ENCODE results near the gene IL15RA.

The IL15RA gene, protein sequence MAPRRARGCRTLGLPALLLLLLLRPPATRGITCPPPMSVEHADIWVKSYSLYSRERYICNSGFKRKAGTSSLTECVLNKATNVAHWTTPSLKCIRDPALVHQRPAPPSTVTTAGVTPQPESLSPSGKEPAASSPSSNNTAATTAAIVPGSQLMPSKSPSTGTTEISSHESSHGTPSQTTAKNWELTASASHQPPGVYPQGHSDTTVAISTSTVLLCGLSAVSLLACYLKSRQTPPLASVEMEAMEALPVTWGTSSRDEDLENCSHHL

DNA sequence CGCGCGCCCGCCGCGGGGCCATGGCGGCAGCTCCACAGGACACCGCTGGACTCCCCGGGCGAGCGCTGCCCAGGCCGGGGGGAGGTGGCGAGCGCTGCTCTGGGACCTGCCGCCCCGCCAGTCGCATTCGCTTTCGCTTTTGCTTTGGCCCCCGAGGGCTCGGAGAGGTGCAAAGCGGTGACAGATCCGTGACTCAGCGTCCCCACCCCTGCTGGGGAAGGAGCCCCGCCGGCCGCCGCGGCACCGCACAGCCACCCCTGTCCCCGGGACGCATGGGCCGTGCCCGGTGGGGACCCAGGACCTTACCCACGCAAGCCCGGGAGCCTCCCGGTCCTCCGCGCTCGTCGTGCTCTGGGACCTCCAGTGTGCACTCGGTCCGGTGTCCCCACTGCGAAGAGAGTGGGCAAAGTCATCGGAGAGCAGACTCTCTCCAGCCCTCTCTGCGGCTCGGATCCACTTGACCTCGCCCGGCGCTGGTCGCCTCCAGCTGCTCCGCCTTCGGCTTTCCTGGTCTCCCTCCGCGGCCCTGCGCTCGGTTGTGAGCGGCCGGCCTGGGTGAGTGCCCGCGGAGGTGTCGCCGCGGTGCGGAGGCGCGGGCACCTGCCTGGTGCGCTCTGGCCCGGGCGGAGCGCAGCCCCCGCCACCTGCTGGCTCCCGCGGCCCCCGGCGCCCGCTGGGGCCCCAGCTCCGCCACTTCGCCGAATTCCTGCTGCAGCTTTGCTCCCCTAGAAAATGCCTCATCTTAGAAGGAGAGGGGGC is at the start of gene IL15RA:
IL15RA (minus strand) TSS at position 73 of the 759 bp plus-strand sequence; CDS start at position 22, 51 bp downstream.
- H3K4me3 ChIP-seq (ENCODE audit: low read depth, low read length) = peak within 1 kb of the TSS; percentile 98
- TF ChIP-seq, protein P1, sequence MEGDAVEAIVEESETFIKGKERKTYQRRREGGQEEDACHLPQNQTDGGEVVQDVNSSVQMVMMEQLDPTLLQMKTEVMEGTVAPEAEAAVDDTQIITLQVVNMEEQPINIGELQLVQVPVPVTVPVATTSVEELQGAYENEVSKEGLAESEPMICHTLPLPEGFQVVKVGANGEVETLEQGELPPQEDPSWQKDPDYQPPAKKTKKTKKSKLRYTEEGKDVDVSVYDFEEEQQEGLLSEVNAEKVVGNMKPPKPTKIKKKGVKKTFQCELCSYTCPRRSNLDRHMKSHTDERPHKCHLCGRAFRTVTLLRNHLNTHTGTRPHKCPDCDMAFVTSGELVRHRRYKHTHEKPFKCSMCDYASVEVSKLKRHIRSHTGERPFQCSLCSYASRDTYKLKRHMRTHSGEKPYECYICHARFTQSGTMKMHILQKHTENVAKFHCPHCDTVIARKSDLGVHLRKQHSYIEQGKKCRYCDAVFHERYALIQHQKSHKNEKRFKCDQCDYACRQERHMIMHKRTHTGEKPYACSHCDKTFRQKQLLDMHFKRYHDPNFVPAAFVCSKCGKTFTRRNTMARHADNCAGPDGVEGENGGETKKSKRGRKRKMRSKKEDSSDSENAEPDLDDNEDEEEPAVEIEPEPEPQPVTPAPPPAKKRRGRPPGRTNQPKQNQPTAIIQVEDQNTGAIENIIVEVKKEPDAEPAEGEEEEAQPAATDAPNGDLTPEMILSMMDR (IDR thresholded peaks at IDR 0.05; ENCODE audit: low read depth, low read length, missing control alignments) = peak; percentile 41
- peak; percentile 49 for DNase-seq (ENCODE audit: low read depth)

DNA sequence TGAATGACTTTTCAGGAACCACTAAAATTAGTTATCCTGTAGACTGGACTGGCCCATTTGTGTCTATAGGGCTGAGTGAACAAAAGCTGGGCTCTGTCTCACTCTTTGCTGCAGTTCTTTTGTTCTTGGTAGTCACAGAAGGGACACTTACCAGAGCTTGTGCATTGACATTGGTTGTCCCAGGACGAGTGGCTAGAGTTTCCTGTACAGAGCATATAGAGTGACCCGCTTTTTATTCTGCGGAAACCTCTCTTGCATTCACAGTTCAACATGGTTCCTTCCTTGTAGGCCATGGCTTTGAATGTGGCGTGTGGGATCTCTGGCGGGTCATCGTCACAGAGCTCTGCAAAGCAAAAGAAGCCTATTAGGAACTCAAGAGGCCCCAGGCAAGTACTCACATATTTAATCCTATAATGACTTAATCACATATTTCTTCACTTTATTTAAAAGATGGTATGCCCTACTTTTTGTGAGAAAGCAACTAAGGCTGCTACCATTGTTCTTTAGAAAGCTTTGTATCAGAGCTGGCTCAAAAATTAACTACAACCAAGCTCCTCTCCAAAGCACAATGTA is 48.4 kb upstream of the IL15RA start:
- TF ChIP-seq, protein P1 (IDR thresholded peaks at IDR 0.05; ENCODE audit: low read depth, low read length, missing control alignments) = no peak

DNA sequence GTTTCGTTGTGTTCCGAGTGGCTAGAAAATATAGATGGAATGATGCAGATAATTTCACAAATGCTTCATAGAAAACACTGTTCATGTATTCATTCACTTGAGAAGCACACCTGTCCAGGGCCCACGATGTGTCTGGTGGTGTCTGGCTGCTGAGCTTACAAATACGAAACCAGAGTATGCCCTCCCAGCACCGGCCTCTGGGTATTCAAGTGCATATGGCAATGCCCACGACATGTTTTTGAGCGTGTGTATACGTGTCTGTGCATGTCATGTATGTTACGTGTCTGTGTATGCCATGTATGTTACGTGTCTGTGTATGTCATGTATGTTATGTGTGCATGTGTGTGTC is 47.0 kb upstream of the IL15RA start:
- no peak overlapping the region for H3K4me3 ChIP-seq (ENCODE audit: low read depth, low read length)
- DNase-seq (ENCODE audit: low read depth) = no peak
- TF ChIP-seq, protein P1 (IDR thresholded peaks at IDR 0.05; ENCODE audit: low read depth, low read length, missing control alignments) = no peak

More for the DNA sequence above, 48.4 kb upstream of the IL15RA start:
- DNase-seq (ENCODE audit: low read depth) = no peak
- no peak overlapping the region for H3K4me3 ChIP-seq (ENCODE audit: low read depth, low read length)

DNA sequence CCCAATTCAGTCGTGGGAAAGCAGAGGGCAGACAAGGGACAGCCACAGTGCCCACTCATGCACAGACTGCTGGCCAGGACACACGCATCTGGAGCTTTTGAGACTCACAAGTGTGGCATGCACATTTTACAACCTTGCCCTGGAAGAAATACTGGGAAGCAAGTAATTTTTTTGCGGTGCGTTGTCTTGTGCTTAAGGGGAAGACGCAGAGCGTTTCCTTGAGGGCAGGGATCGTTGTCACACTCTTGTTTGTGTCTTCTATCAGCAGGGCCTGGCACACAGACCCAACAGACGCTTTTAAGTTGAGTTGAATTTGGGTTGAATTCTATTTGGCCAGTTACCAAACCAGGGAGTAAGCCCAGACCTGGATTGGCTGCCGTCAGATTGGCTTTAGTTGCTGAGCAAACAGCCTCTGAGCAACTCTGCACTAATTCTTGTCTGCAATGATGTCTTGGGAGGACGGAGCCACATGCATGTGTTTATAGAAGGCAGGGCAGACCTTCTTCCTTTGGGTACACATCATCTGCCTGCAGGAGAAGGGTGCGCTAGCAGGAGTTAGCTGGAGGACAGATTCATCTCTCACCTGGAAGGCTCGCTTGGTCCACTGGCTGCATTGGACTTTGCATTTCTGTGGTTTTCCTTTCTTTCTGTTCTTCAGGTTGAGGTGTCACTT is 46.5 kb upstream of the IL15RA start:
- TF ChIP-seq, protein P1 (IDR thresholded peaks at IDR 0.05; ENCODE audit: low read depth, low read length, missing control alignments) = no peak
- H3K4me3 ChIP-seq (ENCODE audit: low read depth, low read length) = no peak overlapping the region
- DNase-seq (ENCODE audit: low read depth) = no peak

DNA sequence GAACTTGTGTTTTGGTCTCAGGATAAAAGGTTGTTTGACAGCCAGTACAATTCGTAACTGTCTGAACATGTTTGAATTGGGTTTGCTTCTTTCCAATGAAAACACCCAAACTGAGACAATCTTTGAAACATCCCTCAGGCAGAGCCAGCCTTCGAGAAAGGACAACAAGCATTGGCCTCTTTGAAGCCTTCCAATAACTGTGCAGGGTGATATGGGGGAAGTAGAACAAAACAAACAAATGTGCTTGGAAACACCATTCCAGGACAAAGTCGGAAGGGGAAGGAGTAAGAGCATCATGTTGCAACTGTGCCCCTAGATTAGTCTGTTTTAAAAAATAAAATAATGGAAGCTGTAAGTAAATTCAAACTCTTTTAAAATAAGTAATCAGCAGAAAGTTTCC is 45.3 kb upstream of the IL15RA start:
- DNase-seq (ENCODE audit: low read depth) = no peak
- H3K4me3 ChIP-seq (ENCODE audit: low read depth, low read length) = no peak overlapping the region
- TF ChIP-seq, protein P1 (IDR thresholded peaks at IDR 0.05; ENCODE audit: low read depth, low read length, missing control alignments) = no peak

DNA sequence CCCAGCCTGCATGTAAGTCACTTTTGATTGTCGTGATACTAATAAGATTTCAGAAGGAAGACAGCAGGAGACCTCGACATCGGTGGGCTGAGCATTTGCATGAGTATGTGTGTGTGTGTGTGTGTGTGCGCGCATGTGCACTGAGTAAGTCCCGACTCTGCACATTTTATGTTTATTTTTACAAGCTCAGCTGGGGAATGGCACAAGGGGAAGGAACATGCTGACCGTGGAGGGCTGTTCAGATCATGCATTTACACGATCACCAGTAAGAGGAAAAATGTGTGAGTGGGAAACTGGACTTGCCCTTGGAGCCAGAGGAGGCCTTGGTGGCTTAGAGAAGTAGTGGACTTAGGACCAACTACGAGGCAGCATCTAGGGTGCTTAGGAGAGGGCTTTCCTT is 43.5 kb upstream of the IL15RA start:
- H3K4me3 ChIP-seq (ENCODE audit: low read depth, low read length) = no peak overlapping the region
- no peak for DNase-seq (ENCODE audit: low read depth)
- TF ChIP-seq, protein P1 (IDR thresholded peaks at IDR 0.05; ENCODE audit: low read depth, low read length, missing control alignments) = no peak

Data from GM12864 (cell line).